NCI-H146 treated with DMSO at 0.1 percent for 48 hours (cell line): Measurements from ENCODE around the gene MARS1.

Experiments used
- DNase-seq: peaks from one replicate; lab custom pipeline; 2025; ENCODE audit not compliant: unreplicated experiment; lab: John Stamatoyannopoulos, UW

The MARS1 gene

GRCh38 chr12:57470970-57471656 lies 16.8 kb upstream of the MARS1 start:
- DNase-seq, result no peak

GRCh38 chr12:57471661-57472060 lies 16.2 kb upstream of the MARS1 start:
- DNase-seq, result no peak

GRCh38 chr12:57472391-57472790 lies 15.5 kb upstream of the MARS1 start:
- no peak for DNase-seq

GRCh38 chr12:57473392-57473791 lies 14.5 kb upstream of the MARS1 start:
- DNase-seq, result no peak

GRCh38 chr12:57473886-57474285 lies 14.0 kb upstream of the MARS1 start:
- DNase-seq, result no peak

GRCh38 chr12:57474430-57474829 lies 13.4 kb upstream of the MARS1 start:
- no peak for DNase-seq

GRCh38 chr12:57474862-57475261 lies 13.0 kb upstream of the MARS1 start:
- no peak for DNase-seq

- DNase-seq, result peak; percentile 25
Observed at GRCh38 chr12:57475271-57476161, 12.4 kb upstream of the MARS1 start.

GRCh38 chr12:57476162-57476992 lies 11.5 kb upstream of the MARS1 start:
- DNase-seq, result no peak

GRCh38 chr12:57476993-57477709 lies 10.7 kb upstream of the MARS1 start:
- DNase-seq, result no peak

- no peak for DNase-seq
Observed at GRCh38 chr12:57477710-57478681, 9.9 kb upstream of the MARS1 start.

GRCh38 chr12:57479043-57479375 lies 8.9 kb upstream of the MARS1 start:
- DNase-seq, result no peak

- DNase-seq, result no peak
Observed at GRCh38 chr12:57479376-57480115, 8.3 kb upstream of the MARS1 start, which contains the start of gene ARHGAP9. TSS of gene ARHGAP9 (minus strand) at chr12:57479866. CDS start at chr12:57479406, 460 bp downstream.

- no peak for DNase-seq
Observed at GRCh38 chr12:57481671-57482070, 6.2 kb upstream of the MARS1 start.

GRCh38 chr12:57483466-57483865 lies 4.4 kb upstream of the MARS1 start:
- no peak for DNase-seq

GRCh38 chr12:57485695-57486094 lies 2.2 kb upstream of the MARS1 start:
- DNase-seq, result no peak

- DNase-seq, result no peak
Observed at GRCh38 chr12:57487055-57487596, 742 bp upstream of the MARS1 start.

GRCh38 chr12:57488402-57489156 lies 711 bp downstream of the MARS1 start:
- no peak for DNase-seq
